Right forelimb (tissue), 1 donor: Measurements from ENCODE around the gene SPATC1L.
"Not testable (repeated sequence)": the region's sequence is repeated elsewhere in the genome, so short reads cannot be mapped to it uniquely, and the experiment has no call there.

Source experiments
- DNase-seq: peaks from one replicate; pipeline ENCODE4 v3.0.0-alpha.2; 2018

The SPATC1L gene

DNA sequence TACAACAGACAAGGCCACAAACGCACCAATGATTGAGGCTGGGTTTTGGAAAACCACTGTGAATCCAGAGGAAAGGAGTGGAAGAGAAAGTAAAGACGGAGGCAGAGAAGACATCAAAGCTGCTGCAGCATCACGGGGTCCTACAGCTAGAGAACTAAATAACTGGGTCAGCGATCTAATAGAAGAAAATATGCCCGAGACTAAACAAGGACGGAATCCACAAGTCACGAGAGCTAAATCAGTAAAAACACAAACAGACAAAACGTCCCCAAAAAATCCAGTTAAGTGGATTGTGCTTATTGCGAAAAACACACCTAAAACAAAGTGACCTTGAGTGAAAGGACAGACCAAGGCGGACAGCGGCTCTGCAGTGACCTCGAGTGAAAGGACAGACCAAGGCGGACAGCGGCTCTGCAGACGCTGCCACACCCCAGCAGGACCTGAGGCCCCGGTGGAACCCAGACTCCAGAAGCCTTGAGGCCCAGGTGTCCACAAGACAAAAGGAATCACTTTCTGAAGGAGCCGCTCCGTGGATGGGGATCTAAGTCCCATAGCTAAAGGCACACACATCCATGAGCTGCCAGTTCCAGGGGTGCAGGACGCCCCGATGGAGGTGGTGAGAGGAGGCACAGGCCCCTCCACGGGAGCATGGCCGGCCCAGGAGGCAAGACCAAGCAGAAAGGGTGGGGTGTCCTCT, 34.9 kb downstream of the SPATC1L start:
- no peak for DNase-seq

DNA sequence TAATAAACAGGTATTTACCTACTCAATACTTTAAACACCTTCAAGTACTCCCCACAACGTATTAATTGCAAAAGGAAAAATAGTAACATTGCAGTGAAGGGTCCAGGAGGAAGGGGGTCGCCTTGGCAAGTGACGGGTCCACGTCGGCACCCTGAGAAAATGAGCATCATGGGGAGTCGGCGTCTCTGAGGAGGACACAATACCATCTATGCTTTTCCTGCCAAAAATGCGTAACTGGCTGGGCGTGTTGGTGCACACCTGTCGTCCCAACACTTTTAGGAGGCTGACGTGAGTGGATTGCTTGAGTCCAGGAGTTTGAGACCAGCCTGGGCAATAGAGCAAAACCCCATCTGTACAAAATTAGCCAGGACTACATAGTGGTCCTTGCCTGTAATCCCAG, 36.2 kb downstream of the SPATC1L start:
- no peak for DNase-seq

DNA sequence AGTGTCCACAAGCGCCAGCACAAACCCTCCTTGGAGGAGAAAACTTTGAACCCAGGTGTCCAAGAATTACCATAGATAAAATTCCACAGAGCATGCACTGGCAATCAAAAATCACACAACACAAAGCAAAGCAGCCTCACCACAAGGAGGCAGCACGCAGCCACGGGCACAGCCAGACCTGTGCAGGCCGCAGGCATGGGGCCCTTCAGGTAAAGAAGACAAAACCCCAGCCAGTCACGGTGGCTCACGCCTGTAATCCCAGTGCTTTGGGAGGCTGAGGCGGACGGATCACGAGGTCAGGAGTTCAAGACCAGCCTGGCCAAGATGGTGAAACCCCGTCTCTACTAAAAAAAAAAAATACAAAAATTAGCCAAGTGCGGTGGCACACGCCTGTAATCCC, 36.8 kb downstream of the SPATC1L start:
- DNase-seq, result peak; percentile 19

DNA sequence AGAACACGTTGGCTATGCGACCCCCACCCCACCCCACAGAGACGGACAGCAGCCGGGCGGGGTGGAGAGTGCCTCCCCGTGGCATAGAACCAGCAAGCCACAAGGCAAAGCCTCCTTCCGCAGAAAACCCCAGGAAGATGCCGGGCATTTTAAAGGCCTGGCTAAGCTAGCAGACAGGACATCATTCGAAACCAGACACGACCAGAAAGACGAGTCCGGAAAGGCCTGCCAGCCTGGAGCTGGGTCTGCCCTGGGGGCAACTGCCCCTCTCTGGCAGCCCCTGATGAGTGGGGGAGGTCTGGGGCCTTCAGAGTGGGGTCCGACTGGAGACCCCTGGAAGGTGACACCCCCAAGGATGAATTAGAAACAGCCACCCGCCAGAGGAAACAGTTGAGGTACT, 37.4 kb downstream of the SPATC1L start:
- peak; percentile 35 for DNase-seq

DNA sequence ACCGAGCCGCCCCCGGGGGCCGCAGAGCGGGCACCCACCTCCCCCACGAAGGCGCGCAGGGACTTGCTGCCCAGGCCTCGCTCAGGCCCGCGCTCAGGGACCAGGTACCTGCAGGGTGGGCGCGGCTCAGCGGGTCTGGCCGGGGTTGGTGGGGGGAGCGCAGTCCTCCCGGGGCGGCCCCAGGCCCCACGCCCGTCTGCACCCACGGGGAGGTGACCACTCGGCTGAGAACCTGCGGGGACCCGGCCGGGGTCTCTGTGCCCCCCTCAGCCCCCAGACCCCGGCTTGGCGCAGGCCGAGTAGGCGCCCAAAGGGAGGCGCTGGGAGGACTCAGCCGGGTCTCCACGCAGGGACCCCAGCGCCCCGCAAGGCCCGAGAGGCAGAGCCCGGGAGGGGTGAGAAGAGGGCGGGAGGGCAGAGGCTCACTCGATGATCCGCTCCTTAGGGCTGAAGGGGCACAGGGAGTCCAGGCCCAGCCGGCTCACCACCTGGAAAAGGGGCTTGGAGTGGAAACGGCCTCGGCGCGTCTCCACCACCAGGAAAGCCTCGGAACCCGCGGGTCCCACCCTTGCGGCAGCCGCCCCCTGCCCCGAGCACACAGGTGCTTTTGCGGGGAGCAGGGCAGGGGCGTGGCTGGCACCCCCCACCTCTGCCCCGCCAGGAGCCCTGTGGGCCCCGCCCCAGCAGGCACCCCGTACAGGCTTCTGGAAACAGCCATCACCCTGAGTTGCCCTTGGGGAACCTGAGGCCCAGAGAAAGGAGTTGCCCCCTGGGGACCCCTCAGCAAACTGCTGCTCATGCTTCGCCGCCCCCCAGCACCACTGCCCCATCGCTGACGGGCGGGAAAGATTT, 38.2 kb downstream of the SPATC1L start:
- peak; percentile 36 for DNase-seq

DNA sequence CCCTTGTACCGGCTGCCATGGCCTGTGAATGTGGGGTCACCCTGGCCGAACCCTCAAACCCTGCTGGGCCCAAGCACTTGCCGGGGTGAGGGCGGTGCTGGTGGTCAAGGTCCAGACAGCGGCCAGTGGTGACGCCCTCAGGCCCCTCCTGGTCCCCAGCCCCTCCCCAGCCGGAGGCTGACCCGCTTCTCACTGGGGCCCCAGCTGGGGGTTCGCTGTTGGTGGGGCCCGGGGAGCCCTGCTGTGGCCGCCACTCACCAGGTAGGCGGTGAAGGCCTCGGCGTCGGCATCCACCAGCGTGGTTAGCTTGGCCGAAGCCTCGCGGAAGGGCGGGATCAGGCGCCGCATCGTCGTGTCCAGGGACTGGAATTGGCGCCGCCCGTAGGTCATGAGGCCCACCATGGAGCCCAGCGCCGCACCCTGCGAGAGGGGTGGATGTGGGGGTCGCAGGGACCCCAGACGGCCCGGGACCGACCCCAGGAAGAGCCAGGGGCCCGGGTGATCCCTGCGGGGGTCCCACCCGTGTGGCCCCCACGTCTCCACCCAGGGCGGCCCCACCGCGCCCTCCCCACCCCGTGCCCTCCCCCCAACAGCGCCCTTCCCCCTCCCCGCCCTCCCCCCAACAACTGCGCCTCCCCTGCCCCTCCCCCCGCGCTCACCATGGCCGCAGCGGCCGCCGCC, 39.0 kb downstream of the SPATC1L start:
- no peak for DNase-seq

DNA sequence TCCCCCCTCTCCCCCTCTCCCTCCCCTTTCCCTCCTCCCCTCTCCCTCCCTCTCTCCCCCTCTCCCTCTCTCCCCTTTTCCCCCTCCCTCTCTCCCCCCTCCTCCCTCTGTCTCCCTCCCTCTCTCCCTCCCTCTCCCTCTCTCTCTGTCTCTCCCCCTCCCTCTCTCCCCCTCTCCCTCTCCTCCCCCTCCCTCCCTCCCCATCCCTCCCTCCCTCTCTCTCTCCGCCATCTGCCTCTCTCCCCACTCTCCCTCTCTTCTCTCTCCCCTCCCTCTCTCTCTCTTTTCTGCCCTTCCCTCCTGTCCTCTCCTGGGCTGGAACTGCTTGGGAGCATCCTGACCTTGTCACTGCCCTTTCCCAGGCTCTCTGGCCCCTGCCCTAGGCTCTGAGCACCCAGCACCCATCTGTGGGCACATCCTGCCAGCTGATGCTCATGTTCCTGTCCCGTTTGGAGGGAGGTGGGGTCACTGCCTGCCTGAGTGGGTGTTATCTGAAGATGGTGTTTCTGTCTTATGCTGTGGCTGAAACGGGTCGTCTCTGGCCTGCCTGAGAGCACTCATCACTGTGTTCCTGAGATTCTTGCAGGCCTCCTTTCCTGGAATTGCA, 39.7 kb downstream of the SPATC1L start:
- no peak for DNase-seq

DNA sequence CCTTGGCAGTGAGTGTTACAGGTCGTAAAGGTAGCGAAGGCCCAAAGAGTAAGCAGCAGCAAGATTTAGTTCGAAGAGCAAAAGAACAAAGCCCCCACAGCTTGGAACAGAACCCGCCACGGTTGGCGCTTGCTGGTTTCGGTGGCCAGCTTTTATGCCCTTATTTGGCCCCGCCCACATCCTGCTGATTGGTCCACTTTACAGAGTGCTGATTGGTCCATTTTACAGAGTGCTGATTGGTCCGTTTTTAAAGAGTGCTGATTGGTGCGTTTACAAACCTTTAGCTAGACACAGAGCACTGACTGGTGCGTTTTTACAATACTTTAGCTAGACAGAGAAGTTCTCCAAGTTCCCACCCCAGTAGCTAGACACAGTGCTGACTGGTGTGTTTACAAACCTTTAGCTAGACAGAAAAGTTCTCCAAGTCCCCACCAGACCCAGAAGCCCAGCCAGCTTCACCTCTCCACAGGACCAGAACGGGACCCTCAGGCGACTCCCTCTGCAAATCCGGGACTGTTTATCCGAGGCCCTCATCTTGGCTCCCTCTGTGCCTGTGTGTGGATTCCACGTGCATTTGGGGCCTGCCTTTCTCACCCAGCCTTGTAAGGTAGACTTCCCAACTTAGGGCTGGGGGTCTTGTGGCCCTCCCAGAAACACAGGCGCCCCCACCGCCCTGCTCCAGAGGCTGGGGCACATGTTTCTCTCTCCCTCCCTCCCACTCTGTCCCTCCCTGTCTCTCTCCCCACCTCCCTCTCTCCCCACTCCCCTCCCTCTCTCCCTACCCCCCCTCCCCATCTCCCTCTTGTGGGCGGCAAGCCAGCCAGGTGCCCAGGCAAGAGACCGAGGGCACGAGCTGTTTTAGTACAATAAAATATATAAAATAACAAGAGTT, 41.4 kb downstream of the SPATC1L start:
- DNase-seq, result no peak

DNA sequence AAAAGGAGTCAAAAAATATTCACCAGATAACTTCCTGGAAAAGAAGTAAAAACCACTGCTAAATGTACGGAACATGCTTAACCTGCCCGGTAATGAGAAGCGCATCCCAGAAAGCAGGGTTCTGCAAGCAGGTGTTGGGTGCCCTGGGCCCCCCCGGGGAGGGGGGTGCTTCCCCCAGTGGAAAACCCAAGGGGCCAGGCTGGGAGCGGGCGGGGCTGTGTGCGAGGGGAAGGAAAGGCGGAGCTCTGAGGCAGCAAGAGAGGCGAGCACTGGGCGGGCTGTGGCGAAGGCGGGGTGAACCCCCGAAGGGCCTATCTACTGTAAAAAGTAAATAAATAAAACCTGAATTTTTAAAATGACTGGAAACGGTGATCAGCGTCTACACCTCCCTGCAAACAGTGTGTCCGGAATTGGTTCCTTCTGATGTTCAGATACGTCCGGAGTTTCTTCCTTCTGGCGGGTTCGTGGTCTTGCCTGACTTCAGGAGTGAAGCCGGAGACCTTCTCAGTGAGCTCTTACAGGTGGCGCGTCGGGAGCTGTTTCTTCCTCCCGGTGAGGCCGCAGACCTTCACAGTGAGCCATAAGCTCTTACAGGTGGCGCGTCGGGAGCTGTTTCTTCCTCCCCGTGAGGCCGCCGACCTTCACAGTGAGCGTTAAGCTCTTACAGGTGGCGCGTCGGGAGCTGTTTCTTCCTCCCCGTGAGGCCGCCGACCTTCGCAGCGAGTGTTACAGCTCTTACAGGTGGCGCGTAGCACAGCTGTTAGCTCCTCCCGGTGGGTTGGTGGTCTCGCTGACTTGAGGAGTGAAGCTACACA, 42.3 kb downstream of the SPATC1L start:
- DNase-seq, result no peak

DNA sequence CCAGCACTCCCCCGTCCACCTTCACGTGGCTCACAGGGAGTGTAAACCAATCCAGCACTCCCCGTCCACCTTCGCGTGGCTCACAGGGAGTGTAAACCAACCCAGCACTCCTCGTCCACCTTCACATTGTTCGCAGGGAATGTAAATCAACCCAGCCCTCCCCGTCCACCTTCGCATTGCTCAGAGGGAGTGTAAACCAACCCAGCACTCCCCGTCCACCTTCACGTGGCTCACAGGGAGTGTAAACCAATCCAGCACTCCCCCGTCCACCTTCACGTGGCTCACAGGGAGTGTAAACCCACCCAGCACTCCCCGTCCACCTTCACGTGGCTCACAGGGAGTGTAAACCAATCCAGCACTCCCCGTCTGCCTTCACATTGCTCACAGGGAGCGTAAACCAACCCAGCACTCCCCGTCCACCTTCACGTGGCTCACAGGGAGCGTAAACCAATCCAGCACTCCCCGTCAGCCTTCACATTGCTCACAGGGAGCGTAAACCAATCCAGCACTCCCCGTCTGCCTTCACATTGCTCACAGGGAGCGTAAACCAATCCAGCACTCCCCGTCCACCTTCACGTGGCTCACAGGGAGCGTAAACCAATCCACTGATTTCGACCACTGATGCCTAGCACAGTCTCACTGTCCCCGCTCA, 43.8 kb downstream of the SPATC1L start:
- not testable (repeated sequence) for DNase-seq

DNA sequence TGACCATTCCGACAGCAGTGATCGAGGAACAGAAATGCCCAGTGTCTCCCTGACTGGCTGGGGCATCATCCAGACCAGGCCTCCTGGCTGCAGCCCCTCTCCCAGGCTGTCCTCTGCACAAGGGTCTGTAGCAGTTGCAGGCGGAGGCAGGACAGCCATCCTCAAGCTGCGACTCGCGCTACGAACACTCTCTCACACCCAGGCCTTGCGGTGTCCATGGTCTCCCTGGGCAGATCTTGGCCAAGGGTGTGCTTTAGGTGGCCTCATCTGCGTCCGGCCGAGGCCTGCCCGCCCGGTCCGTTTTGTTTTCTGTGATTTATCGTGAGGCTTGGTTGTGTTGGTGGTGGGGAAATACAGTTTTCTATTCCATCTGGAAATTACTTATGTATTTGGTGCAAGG, 44.6 kb downstream of the SPATC1L start:
- DNase-seq, result no peak

DNA sequence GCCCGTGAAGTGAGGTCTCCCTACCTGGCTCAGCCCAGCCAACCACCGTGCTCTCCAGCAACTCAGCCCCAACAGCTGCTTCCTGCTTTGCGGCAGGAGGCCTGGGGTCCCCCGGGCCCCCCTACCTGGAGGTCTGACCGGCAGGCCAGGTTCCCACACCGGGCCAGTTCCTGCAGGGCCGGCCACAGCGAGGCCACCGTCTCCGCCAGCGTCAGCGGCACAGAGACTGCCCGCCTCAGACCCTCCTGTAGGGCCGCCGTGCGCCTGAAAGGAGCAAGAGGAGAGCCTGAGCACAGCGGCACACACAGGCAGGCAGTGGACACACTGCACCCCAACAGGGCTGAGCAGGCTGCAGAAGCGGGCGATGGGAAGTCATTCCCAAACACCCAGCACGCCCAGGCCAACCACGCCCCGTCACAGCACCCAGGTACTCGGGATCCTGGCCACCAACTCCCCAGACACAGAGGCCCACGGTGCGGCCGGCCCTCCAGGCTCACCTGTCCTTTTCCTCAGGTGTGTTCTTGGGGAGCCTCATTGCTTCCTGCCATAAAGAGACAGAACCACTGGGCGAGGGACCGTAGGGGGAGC, 45.8 kb downstream of the SPATC1L start:
- DNase-seq, result no peak

DNA sequence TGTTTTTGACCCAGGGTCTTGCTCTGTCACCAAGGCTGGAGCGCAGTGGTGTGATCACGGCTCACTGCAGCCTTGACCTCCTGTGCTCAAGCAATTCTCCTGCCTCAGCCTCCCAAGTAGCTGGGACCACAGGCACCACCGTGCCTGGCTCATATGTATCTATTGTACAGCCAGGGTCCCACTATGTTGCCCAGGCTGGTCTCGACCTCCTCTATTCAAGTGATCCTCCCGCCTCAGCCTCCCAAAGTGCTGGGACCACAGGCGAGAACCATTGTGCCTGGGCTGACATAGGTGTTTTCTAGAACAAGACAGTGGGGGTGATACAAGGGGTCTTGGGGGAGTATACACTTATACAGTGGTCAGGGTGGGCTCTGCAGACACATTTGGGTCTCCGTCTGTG, 46.4 kb downstream of the SPATC1L start:
- no peak for DNase-seq

DNA sequence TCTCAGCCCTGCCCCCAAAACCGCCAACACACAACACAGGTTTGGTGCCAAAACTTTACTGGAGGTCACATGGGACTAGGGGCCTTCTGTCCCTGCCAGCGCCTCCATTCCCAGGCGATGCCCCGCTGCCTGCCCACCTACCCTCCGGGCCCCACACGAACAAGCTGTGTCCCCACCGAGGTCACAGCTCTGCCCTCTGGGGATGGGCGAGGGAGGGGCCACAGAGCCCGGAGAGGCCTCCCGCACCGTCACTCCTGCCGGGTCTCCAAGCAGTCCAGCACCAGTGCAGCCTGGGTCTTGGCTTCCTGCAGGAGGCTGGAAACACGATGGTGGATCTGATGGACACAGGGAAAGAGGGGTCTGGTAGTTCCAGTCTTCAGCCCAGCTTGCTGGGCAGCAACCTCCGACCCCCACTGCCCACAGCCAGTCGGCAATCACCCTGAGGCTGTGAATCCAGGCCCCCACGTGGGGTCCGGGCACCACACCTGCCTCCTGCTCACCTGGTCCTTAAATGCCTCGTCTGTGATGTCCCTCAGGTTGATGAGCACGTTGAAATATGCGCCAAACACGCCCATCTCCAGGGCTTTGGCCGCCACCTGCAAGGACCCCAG, 47.4 kb downstream of the SPATC1L start:
- DNase-seq, result no peak

DNA sequence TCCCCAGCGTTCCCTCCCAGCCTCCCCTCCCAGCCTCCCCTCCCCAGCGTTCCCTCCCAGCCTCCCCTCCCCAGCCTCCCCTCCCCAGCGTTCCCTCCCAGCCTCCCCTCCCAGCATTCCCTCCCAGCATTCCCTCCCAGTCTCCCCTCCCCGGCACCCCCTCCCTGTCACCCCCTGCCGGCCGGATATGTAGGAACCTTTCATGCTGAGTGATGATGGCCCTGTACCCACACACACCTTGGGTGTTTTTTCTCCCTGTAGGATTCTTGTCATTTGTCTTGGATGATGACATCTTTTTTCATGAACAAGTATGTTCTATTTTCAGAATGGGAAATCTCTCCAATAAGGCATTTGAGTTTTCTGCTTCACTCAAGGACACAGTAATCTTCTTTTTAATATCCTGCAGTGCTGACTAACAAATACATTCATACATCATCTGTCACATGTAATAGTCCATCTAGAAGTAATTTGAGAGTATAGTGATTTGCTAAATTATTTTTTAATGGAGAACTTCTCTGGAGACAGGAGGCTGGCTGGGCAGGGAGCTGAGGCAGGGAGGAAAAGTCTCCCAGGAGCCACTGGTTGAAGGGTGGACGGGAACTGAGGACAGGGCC, 48.4 kb downstream of the SPATC1L start:
- DNase-seq, result no peak

DNA sequence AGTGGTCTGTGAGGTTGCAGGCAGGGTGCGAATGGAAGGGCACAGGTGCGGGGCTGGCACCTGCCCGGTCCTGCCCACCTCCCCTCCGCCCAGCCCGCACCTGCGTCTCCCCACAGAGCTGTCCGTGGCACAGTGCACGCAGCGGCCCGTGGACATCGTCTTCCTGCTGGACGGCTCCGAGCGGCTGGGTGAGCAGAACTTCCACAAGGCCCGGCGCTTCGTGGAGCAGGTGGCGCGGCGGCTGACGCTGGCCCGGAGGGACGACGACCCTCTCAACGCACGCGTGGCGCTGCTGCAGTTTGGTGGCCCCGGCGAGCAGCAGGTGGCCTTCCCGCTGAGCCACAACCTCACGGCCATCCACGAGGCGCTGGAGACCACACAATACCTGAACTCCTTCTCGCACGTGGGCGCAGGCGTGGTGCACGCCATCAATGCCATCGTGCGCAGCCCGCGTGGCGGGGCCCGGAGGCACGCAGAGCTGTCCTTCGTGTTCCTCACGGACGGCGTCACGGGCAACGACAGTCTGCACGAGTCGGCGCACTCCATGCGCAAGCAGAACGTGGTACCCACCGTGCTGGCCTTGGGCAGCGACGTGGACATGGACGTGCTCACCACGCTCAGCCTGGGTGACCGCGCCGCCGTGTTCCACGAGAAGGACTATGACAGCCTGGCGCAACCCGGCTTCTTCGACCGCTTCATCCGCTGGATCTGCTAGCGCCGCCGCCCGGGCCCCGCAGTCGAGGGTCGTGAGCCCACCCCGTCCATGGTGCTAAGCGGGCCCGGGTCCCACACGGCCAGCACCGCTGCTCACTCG, 52.2 kb downstream of the SPATC1L start:
- DNase-seq, result no peak

DNA sequence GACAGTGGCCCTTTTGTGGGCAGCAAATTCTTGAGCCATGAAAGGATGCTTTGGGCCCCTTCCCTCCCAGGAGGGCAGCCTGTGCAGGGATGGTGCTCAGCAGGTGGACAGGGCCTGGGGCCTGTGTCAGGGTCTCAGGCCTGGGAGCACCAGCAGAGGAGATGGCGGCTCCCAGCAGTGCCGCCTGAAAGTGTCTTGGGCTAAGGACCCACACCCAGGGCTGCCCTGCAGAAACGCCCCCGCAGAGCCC, 52.7 kb downstream of the SPATC1L start:
- no peak for DNase-seq

DNA sequence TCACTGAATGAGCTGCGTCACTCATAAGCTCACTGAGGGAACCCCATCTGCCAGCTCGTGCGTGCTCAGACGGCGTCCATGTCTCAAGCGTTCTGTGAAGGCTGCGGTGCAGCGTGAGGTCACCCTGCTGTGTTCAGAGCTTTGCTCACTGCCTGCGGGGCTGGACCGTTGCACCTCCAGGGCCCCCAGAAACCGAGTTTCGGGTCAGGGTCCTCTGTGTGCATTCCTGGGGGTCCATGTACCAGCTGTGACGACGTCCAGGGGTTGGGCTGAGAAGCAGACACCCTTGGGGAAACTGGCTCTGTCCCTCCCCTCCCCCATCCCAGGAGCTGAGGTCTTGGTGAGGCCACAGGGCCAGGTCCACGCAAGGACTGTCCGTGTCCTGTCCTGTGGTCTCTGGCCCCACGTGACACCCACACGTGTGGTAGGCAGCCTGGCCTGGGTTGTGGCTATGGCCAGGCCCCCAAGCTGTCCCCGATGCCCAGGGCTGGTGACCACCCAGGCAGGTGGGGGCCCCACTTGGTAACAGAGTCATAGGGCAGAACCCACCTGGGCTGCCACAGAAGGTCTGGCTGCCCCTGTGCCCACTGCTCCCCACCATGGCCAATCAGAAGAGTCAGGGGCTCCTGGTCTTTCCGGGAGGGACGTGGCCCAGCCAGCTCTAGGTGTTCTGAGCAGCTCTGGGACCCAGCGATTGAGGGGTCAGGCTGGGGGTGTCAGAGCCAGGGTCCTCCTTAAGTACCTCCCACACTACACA, 53.2 kb downstream of the SPATC1L start:
- no peak for DNase-seq
